Naive thymus-derived CD4-positive, alpha-beta T cell (primary cell): ENCODE results near the gene HSPA2. TPM values are rescaled to one million over a fixed set of nuclear protein-coding genes. Genes with fewer than 3 reads are reported as not detected.
A peak's percentile ranks its signal among the peaks of the same experiment; 100 is the strongest.
"Not testable (repeated sequence)": the region's sequence is repeated elsewhere in the genome, so short reads cannot be mapped to it uniquely, and the experiment has no call there.

Experiments used
- ATAC-seq: fragments of 150-1000 bp; cut with Tn5 transposase; 2 replicates; pipeline ENCODE4 v1.10.0; 2021; ENCODE audit warnings: mild to moderate bottlenecking, moderate library complexity
- CTCF ChIA-PET: fragments of 350-600 bp; sonication (Branson Sonifier 250); formaldehyde crosslinking; loops from one replicate; lab custom pipeline; 2021; ENCODE audit warnings: antibody characterized with exemption; lab: Charles Lee
- POLR2A ChIA-PET: fragments of 350-600 bp; sonication (Branson Sonifier 250); formaldehyde crosslinking; loops from one replicate; lab custom pipeline; 2021; ENCODE audit warnings: antibody characterized with exemption, inconsistent platforms; lab: Charles Lee
- DNase-seq, 9 donors: peaks; one replicate each; pipeline versions ENCODE4 v3.0.0 to v3.0.0-alpha.2; 2020 to 2022; ENCODE audit warnings: mixed read lengths in 1 of 9
- H3K27ac ChIP-seq: one replicate; pipeline ENCODE4 v1.7.0; 2013; ENCODE audit warnings: mild to moderate bottlenecking, low read depth, low read length, moderate library complexity
- H3K27me3 ChIP-seq, 2 donors: one replicate each; pipeline ENCODE4 v1.7.0; 2013; ENCODE audit warnings: low read length in 2 of 2, mild to moderate bottlenecking in 2 of 2, moderate library complexity in 2 of 2; ENCODE audit not compliant: control insufficient read depth in 2 of 2, insufficient read depth in 2 of 2
- H3K36me3 ChIP-seq, 3 experiments: 1 replicate in 2 of 3; 2 replicates in 1 of 3; pipeline ENCODE4 v1.7.0; 2013; ENCODE audit warnings: low read length in 3 of 3, mild to moderate bottlenecking in 3 of 3, moderate library complexity in 1 of 3; ENCODE audit not compliant: insufficient read depth in 3 of 3, control insufficient read depth in 2 of 3
- H3K4me1 ChIP-seq, 2 donors: one replicate each; pipeline ENCODE4 v1.7.0; 2013; ENCODE audit warnings: low read length in 2 of 2, mild to moderate bottlenecking in 2 of 2, moderate library complexity in 1 of 2; ENCODE audit not compliant: control insufficient read depth in 2 of 2, insufficient read depth in 2 of 2
- H3K4me3 ChIP-seq: 2 replicates; pipeline ENCODE4 v1.7.0; 2013; ENCODE audit warnings: mild to moderate bottlenecking, low read length
- H3K9me3 ChIP-seq, 3 experiments: 1 replicate in 2 of 3; 2 replicates in 1 of 3; pipeline ENCODE4 v1.7.0; 2013; ENCODE audit warnings: low read length in 3 of 3; ENCODE audit not compliant: control insufficient read depth in 2 of 3
- H3K27ac Mint-ChIP-seq, 9 donors: one replicate each; pipeline ENCODE4 v1.8.0; 2020 to 2022; ENCODE audit warnings: mixed read lengths in 9 of 9, mild to moderate bottlenecking in 8 of 9, moderate library complexity in 5 of 9, inconsistent platforms in 2 of 9
- H3K27me3 Mint-ChIP-seq, 5 donors: one replicate each; pipeline ENCODE4 v1.8.0; 2021 to 2022; ENCODE audit warnings: mixed read lengths in 5 of 5, mild to moderate bottlenecking in 1 of 5
- H3K36me3 Mint-ChIP-seq, 5 donors: one replicate each; pipeline ENCODE4 v1.8.0; 2020 to 2022; ENCODE audit warnings: mixed read lengths in 5 of 5, mild to moderate bottlenecking in 3 of 5, inconsistent platforms in 1 of 5
- H3K4me1 Mint-ChIP-seq, 7 donors: one replicate each; pipeline ENCODE4 v1.8.0; 2020 to 2022; ENCODE audit warnings: mixed read lengths in 7 of 7, mild to moderate bottlenecking in 3 of 7, inconsistent platforms in 1 of 7
- H3K4me3 Mint-ChIP-seq, 10 donors: one replicate each; pipeline ENCODE4 v1.8.0; 2020 to 2022; ENCODE audit warnings: mild to moderate bottlenecking in 10 of 10, mixed read lengths in 10 of 10, moderate library complexity in 6 of 10, inconsistent platforms in 2 of 10
- H3K9me3 Mint-ChIP-seq, 11 donors: one replicate each; pipeline ENCODE4 v1.8.0; 2020 to 2022; ENCODE audit warnings: mixed read lengths in 11 of 11, mild to moderate bottlenecking in 4 of 11, inconsistent platforms in 1 of 11, moderate library complexity in 1 of 11
- intact Hi-C, 2 donors: fragments of 100-400 bp; cut with micrococcal nuclease; formaldehyde crosslinking; loops; one replicate each; pipeline ENCODE4 v1.15.1; 2023
- polyA plus RNA-seq, 2 donors: library from polyadenylated mRNA; unstranded; fragments of 300-500 nt; fragmentation: Illumina TruSeq; gene quantifications; one replicate each; pipeline ENCODE4 v1.2.3, GENCODE V29; 2021
- total RNA-seq, 6 experiments: library from RNA in 5 of 6; stranded (reverse) in 5 of 6; gene quantifications; 1 replicate in 5 of 6; 2 replicates in 1 of 6; pipeline ENCODE4 v1.2.3 and lab custom pipeline; 2021 to 2026

HSPA2 gene
- total and polyA plus RNA-seq, 7 experiments from 2014 or later = 0.21 to 2.5 (median 0.76) TPM

- POLR2A ChIA-PET = interaction anchor here (0.6 to 2.5 kb wide), 3 partner anchors 7 to 105 kb away, joined by 4 to 10 read pairs (median 4); partner anchors contain the start of gene HSPA2
- CTCF ChIA-PET = no interaction called here
- Histone ChIP-seq H3K27ac (no peak within 1 kb of the TSS), H3K4me3 (peak within 1 kb of the TSS; percentile 52), H3K36me3 (no peaks in the 10 kb centered on the region), H3K9me3 (no peaks in the 10 kb centered on the region), H3K27me3 (no peaks in the 10 kb centered on the region), H3K4me1 (peaks cover 0 to 13% of the 10 kb centered on the region in 2 donors)
- Mint-ChIP-seq H3K4me1 (peaks cover 9 to 20% (median 15%) of the 10 kb centered on the region in 7 donors), H3K27me3 (peaks cover 0 to 68% (median 5%) of the 10 kb centered on the region in 5 donors), H3K9me3 (no peaks in the 10 kb centered on the region), H3K36me3 (peaks cover 0 to 5% (median 0%) of the 10 kb centered on the region in 5 donors), H3K27ac (peak within 1 kb of the TSS in 7 of 9 donors; percentile 13 to 89 (median 67)), H3K4me3 (peak within 1 kb of the TSS; percentile 67 to 89 (median 82))
- ATAC-seq (peak; percentile 94), DNase-seq (peak; percentile 10 to 54 (median 29))
- intact Hi-C loops = loop anchor here (1.0 to 10.0 kb wide), 2 partner anchors 10 to 335 kb away; partner anchors contain the start of gene HSPA2 (in 1 of the 2)
These were observed 9.5 kb downstream of the HSPA2 start, which contains the start of gene PPP1R36 for GRCh38 chr14:64549791-64550620. Gene PPP1R36 (plus strand): TSS chr14:64549961. CDS start chr14:64549998, 37 bp downstream.

- POLR2A ChIA-PET = interaction anchor here (1.3 to 2.5 kb wide), 2 partner anchors 8 to 10 kb away, joined by 4 to 10 read pairs; partner anchors contain the start of gene HSPA2
- DNase-seq (no peak), ATAC-seq (no peak)
- H3K27ac ChIP-seq = no peak overlapping the region
- H3K9me3 ChIP-seq = no peaks in the 10 kb centered on the region
- CTCF ChIA-PET = interaction anchor here (0.8 kb wide), 1 partner anchor 245 kb away, joined by 3 read pairs; no protein-coding TSS in a partner anchor
- no peak overlapping the region for H3K4me3 ChIP-seq
- no peaks in the 10 kb centered on the region for H3K36me3 ChIP-seq
- Mint-ChIP-seq H3K36me3 (peaks cover 0 to 5% (median 0%) of the 10 kb centered on the region in 5 donors), H3K4me3 (peak overlapping the region; percentile 67 to 89 (median 82)), H3K4me1 (peaks cover 9 to 20% (median 15%) of the 10 kb centered on the region in 7 donors), H3K9me3 (no peaks in the 10 kb centered on the region), H3K27me3 (peaks cover 0 to 70% (median 5%) of the 10 kb centered on the region in 5 donors), H3K27ac (peak overlapping the region in 5 of 9 donors; percentile 44 to 89 (median 67))
- no peaks in the 10 kb centered on the region for H3K27me3 ChIP-seq
- H3K4me1 ChIP-seq = peaks cover 0 to 13% of the 10 kb centered on the region in 2 donors
- intact Hi-C loops = no loop called here
These were observed 10.2 kb downstream of the HSPA2 start for GRCh38 chr14:64550621-64551333.

GRCh38 chr14:64554556-64554955, 14.0 kb downstream of the HSPA2 start:
- Histone ChIP-seq H3K9me3 (no peaks in the 10 kb centered on the region), H3K27ac (no peak overlapping the region), H3K36me3 (no peaks in the 10 kb centered on the region), H3K27me3 (no peaks in the 10 kb centered on the region), H3K4me1 (peaks cover 0 to 4% of the 10 kb centered on the region in 2 donors), H3K4me3 (no peak overlapping the region)
- ATAC-seq (no peak), DNase-seq (no peak)
- intact Hi-C loops = no loop called here
- Mint-ChIP-seq H3K4me3 (no peak overlapping the region), H3K27me3 (peaks cover 0 to 58% (median 5%) of the 10 kb centered on the region in 5 donors), H3K36me3 (peaks cover 0 to 1% (median 0%) of the 10 kb centered on the region in 5 donors), H3K27ac (no peak overlapping the region), H3K4me1 (peaks cover 6 to 10% (median 8%) of the 10 kb centered on the region in 7 donors), H3K9me3 (peaks cover 0 to 2% (median 0%) of the 10 kb centered on the region in 11 donors)
- ChIA-PET CTCF (interaction anchor here (1.8 kb wide), 1 partner anchor 13 kb away, joined by 6 read pairs; the partner anchor contains the start of gene HSPA2), POLR2A (interaction anchor here (1.4 kb wide), 1 partner anchor 14 kb away, joined by 3 read pairs; the partner anchor contains the start of gene HSPA2)

DNA sequence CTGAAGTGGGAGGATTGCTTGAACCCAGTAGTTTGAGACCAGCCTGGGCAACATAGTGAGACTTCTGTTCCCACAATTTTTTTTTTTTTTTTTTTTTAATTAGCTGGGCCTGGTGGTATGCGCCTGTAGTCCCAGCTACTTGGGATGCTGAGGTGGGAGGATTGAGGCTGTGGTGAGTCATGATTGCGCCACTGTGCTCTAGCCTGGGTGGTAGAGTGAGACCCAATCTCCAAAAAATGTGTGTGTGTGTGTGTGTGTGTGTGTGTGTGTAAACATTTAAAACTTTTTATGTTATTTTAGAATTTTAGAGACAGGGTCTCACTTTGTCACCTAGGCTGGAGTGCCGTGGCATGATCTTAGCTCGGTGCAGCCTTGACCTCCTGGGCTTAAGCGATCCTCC, 16.0 kb downstream of the HSPA2 start:
- no peaks in the 10 kb centered on the region for H3K36me3 ChIP-seq
- H3K27ac ChIP-seq = no peak overlapping the region
- H3K9me3 ChIP-seq = no peaks in the 10 kb centered on the region
- CTCF ChIA-PET = no interaction called here
- no peak overlapping the region for H3K27ac Mint-ChIP-seq
- H3K4me3 Mint-ChIP-seq = no peak overlapping the region
- H3K27me3 ChIP-seq = no peaks in the 10 kb centered on the region
- no peak overlapping the region for H3K4me3 ChIP-seq
- POLR2A ChIA-PET = interaction anchor here (0.6 kb wide), 1 partner anchor 153 kb away, joined by 3 read pairs; no protein-coding TSS in a partner anchor
- intact Hi-C loops = no loop called here
- H3K9me3 Mint-ChIP-seq = peaks cover 0 to 2% (median 0%) of the 10 kb centered on the region in 11 donors
- no peaks in the 10 kb centered on the region for H3K36me3 Mint-ChIP-seq
- H3K4me1 ChIP-seq = no peaks in the 10 kb centered on the region
- H3K4me1 Mint-ChIP-seq = peaks cover 4 to 14% (median 12%) of the 10 kb centered on the region in 7 donors
- peaks cover 0 to 42% (median 0%) of the 10 kb centered on the region in 5 donors for H3K27me3 Mint-ChIP-seq
- no peak for ATAC-seq
- DNase-seq = no peak

- H3K4me1 ChIP-seq, intact Hi-C loops, H3K27ac ChIP-seq, DNase-seq, H3K36me3 Mint-ChIP-seq, H3K27ac Mint-ChIP-seq, H3K9me3 Mint-ChIP-seq, H3K4me3 Mint-ChIP-seq, H3K36me3 ChIP-seq, H3K27me3 ChIP-seq, ATAC-seq, H3K4me3 ChIP-seq, H3K9me3 ChIP-seq, CTCF ChIA-PET: not testable (repeated sequence)
- POLR2A ChIA-PET = interaction anchor here (1.2 kb wide), 1 partner anchor 15 kb away, joined by 3 read pairs; no protein-coding TSS in a partner anchor
- H3K27me3 Mint-ChIP-seq = peaks cover 0 to 29% (median 0%) of the 10 kb centered on the region in 5 donors
- peaks cover 4 to 17% (median 12%) of the 10 kb centered on the region in 7 donors for H3K4me1 Mint-ChIP-seq
These were observed 17.7 kb downstream of the HSPA2 start for GRCh38 chr14:64558216-64558615.

- intact Hi-C loops = no loop called here
- H3K36me3 Mint-ChIP-seq = no peaks in the 10 kb centered on the region
- H3K27ac Mint-ChIP-seq = no peak overlapping the region
- H3K9me3 Mint-ChIP-seq = peaks cover 0 to 2% (median 0%) of the 10 kb centered on the region in 11 donors
- no peak for ATAC-seq
- H3K27ac ChIP-seq = no peak overlapping the region
- H3K36me3 ChIP-seq = no peaks in the 10 kb centered on the region
- no peaks in the 10 kb centered on the region for H3K27me3 ChIP-seq
- ChIA-PET POLR2A (no interaction called here), CTCF (no interaction called here)
- no peaks in the 10 kb centered on the region for H3K9me3 ChIP-seq
- H3K4me3 Mint-ChIP-seq = no peak overlapping the region
- peaks cover 4 to 17% (median 12%) of the 10 kb centered on the region in 7 donors for H3K4me1 Mint-ChIP-seq
- DNase-seq = no peak
- no peaks in the 10 kb centered on the region for H3K4me1 ChIP-seq
- H3K27me3 Mint-ChIP-seq = peaks cover 0 to 33% (median 6%) of the 10 kb centered on the region in 5 donors
- H3K4me3 ChIP-seq = no peak overlapping the region
These were observed 21.1 kb downstream of the HSPA2 start for GRCh38 chr14:64561631-64562030.
